GM12892 (cell line): Measurements from ENCODE around the gene CAMK1D.

ENCODE experiments used
- POLR2A ChIP-seq: IDR thresholded peaks from 2 replicates; pipeline ENCODE4 v1.6.1; 2011; ENCODE audit warnings: low read depth, low read length, control low read depth
- POLR2AphosphoS5 ChIP-seq: IDR thresholded peaks from 2 replicates; pipeline ENCODE4 v1.6.1; 2011; ENCODE audit warnings: low read depth, low read length, control low read depth
- TAF1 ChIP-seq: IDR thresholded peaks from 2 replicates; pipeline ENCODE4 v1.6.1; 2011; ENCODE audit warnings: low read depth, mild to moderate bottlenecking, control low read depth, low read length, borderline replicate concordance

GRCh38 chr10:12346707-12347106 is 2.6 kb upstream of the CAMK1D start:
- TF ChIP-seq TAF1 (no peak), POLR2A (no peak), POLR2AphosphoS5 (no peak)
